Hematopoietic multipotent progenitor cell treated with erythropoietin and hydrocortisone succinate and interleukin-3 and kit ligand, for 15 days (in vitro differentiated cells): Measurements from ENCODE around the gene FOXP1.

Experiments
- DNase-seq: peaks from one replicate; pipeline ENCODE4 v3.0.0-alpha.2; 2015; ENCODE audit warnings: low spot score

Gene FOXP1

DNA sequence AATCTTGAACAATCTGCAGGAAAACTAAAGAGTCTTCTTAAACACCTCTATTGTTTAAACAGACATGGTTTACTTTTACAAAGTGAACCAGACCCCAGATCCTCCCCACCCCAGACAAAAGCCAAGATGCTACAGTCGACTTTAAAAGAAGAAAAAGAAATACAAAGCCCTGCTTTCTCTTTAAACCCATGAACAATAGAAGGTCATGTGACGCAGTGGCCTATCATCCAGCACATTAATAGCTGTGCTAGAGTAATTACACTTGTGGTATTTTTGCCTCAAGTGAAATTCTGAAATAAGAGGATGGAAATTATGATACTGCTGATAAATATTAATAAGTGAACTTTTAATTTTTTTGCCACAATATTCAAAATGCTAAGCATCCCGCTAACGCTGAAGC is 613.4 kb downstream of the FOXP1 start:
- no peak for DNase-seq

DNA sequence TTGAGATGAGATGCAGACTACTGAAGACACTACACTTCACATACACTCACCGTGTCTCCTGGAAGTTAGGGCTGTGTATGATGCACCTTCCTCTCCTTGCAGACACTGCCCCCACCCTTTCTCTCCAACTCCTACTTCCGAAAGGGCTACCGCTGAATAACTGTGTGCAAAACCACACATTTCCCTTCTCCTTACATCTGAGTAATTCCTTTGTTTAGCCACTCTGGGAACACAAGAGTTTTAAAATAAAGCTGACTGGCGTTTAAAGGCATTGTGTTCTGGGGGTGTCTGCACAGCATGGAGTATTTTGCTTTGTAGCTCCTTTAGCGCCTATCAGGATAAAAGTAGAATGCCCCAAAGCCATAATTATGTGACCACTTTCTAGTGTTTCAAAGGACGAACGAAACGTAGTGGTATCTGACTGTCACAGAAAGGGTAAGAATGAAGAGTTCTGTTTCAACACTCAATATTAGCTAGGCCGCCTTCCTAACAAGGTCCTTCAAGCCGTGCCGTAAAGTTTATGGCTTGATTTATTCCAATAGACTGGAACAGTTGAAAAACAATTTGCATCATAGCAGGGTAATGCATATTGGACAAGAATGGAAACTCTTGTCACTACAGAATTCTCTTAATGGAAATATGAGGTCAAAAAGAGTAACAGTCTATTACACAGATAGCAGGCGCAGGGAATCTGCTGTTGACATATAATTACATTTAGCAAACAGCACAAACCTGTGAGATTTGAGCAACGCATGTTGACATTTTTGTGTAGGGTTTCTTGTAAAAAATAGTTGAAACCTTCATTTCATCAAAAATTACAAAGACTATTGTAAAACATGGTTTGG is 619.9 kb downstream of the FOXP1 start:
- no peak for DNase-seq

DNA sequence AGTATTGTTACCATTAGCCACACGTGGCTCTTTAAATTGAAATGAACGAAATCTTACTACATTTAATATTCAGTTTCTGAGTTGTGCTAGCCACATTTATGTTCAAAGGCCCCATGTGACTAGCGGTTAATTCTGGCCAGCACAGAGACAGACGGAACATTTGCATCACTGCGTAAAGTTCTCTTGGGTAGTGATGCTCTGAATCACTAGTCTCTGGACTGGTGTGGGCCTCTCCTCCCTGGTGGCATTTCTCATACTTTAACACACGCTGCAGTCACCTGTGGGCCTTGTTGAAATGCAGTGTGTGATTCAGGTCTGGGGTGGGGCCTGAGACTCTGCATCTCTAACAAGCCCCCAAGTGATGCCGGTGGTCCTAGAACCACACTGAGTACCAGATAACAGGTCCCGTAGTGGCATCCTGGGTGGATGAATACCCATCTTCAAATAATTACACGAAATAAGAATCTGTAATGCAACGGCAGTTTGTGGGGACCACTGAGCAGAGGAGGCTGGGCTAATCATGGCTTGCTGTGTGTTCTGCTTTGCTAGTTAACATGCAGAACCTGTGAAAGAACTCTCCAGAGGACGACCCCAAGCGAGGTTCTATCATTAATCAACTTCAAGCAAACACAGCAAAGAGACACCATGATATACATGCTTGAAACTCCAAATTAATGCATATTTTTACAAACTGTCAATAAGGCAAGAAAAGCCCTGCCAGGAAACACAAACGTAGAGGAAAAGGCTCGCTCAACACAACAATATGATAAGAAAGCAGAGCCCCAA is 623.8 kb downstream of the FOXP1 start:
- no peak for DNase-seq

DNA sequence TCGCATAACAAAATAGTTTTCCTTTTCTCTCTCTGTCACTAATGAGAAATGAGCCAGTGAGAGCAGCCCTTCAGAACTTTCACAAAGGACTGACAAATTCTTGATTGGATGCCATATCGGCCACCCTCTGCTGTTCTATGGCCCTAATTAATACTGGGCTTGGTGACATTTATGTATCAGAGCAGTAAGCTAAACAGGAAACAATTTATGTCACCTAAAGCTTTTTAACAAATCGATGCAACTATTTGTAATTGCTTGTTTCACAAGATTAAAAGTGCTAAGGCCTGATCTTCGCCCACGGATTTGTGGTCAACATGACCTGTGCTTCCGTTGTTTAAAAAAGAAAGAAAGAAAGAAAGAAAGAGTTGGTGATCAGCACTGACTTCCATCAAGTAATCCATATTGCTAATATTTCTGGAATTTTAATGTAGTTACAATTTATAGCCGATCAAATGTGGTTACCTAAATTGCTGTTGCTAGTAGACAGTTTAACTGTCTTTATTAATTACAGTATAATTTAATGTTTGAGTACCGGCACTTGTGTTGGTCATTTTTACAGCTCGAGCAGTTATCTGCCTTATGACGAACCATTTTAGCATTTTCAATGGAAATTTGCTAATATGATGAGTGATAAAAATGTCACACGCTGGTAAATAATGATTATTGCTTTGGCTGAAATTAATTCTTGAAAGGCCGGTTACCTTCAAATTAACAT is 631.3 kb downstream of the FOXP1 start:
- DNase-seq = no peak

DNA sequence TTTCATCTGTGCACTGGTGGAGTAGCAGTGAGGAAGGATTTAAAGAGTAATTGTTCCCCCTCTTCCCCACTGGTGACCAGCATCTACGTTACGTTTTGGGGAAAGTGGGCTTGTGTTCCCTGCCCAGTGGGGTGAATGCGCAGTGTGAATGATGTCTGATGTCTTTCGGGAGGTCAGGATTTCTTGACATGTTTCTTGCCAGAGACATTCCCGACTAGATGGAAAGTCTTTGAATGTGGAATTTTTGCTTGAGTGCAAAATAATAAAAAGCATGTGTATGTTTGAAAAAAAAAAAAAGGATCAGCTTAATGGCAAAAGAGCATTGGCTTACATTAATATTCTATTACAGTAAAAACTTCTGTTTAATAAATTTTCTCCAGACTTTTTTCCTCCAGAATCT is 632.2 kb downstream of the FOXP1 start:
- DNase-seq = no peak

DNA sequence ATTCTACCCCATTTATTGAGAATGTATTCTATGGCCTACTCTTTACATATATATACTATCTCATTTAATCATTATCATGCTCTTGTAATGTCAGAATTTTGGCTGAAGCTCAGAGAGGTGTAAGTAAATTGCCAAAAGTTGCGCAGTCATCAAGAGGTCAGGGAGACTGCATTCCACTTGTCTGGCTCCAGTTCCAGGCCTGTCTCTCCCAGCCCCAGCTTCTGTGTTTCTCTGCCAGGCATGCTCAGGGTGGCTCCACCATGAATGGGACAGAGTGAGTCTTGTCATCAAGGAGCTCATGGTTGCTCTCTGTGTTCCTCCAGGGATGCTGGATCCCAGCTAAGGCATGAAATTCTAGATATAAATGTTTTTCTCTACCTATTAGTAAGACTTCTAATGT is 635.9 kb downstream of the FOXP1 start:
- DNase-seq = no peak

DNA sequence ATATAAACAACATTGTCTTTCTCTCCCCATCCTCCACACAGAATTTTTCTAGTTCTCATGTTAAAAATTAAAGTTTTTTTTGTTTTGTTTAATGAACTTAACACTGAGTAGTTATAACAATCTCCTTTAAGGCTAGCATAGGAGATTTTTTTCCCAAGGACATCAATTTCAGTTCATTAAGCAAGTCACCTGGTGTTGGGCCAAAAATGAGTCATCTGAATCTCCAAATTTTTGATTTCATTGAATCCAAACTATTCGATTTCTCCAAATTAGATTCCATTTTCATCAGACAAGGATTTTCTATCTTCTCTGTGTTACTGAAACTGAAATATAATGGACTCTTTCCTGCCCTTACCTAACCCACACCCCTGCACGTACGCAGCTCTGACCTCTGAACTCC is 639.6 kb downstream of the FOXP1 start:
- DNase-seq = no peak

DNA sequence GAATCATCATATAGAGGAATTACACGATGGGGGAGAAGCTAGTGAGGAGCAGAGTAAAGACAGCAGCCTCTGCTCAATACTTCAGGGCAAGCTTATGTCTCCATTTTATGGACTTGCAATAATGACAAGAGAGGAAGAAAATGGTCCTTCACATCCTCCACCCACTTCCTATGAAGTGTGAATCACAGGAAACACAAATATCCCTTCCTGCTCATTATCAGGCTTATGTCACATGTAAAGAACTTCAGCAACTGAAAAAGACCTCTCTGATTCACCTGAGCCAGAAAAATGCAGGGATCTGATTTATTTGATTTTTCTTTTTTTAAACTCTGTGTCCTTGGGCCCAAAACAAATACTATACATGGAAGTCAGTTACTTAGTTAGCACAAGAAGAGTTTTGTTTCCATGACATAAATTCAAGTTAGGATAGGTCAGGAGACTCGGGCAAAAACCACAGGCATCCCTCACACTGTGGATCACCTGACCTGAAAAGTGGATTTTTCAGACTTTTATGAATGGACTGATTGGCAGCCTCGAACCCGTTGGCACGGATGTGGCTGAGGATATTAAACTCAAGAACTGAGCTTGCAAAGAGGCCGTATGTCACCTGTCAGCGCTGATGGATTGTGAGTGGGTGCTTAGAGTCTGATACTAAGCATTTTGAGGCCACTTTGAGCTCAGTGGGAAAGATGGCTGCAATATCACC is 650.3 kb downstream of the FOXP1 start:
- no peak for DNase-seq

DNA sequence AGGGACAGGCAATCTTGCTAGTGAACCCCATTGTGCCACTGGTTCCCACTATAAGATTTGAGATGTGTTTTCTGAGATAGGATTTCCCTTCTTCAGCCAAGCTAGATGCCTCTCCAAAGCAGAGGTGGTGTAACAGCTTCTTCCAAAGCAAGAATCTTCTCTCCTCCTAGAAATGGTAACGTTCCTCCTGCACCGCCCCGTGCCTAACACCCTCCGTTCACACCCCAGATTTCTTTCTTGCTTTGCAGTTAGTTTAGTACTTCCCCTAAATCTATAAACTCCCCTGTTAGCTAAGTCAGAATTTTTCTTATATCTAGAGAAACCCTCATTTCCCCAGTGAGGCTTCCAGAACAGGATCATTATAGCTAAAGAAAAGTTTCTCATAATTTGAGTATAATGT is 653.5 kb downstream of the FOXP1 start:
- no peak for DNase-seq

DNA sequence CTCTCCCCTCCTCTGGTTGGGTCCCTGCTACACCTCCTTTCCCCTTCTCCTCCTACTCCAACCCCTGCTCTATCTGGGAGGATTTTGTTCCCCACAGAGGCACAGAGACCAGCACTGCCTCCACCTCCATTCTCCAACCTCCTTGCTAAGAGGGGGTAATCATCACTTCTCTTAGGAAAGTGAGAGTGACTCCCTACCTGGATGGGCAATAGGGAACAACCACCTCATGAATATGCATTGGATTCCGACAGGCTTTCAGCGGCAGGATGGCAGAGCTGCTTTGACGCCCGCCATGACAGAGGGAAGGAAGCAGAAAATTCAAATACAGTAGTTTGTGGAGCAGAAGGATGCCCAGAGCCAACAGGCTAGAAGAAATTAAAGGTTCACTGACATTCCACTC is 656.3 kb downstream of the FOXP1 start:
- no peak for DNase-seq

DNA sequence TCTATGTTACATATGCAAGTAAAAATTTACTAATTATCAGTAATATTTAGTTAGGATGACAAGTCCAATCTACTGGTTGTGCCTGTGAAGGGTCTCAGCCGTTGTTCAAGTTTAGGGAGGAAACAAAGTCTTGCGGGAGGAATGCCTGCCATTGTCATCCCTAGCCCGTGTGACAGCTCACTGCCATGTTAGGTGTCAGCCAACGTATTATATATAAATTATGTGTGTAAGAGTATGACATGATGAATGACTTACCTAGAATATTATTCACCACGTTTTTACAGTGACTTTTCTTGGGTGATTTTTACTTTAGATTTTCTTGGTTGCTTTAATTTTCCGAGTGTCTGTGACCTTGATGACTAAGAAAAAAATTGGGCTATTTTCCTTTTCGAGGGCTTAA is 656.7 kb downstream of the FOXP1 start:
- DNase-seq = no peak

DNA sequence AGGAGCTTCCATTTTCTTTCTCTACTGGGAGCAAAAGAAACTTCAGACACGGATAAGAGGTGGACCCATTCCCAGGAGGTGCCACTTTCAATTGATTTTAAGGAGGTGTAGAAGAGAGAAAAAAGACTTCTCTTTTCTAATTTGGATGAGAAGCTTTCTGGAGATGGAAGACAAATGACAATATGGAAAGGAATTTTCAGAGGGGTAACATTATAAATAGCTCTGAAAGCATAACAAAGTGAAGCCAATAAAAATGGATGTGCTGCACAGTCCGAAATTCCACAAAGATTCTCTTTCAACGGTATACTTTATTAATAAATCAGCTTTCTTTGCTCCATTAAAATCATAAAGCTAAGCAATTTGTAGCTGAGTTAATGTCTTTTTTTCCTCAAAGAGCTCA is 663.9 kb downstream of the FOXP1 start:
- no peak for DNase-seq

DNA sequence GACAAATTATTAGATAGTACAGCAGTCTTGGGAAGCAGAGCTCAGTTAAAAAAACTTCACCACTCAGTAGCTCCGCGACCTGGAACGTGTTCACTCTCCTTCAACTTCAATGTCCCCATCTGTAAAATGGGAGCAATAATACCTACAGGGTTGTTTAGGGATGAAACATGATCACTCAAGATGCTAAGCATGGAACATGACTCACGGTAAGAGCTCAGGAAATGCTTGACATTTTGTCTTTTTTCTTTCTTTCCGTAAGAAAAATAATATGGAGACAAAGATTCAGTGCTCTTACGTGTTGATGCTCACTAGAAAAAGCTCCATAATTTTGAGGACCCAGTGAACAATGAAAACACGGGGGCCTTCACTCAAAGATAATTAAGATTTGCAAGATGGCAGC is 664.4 kb downstream of the FOXP1 start:
- DNase-seq = no peak

DNA sequence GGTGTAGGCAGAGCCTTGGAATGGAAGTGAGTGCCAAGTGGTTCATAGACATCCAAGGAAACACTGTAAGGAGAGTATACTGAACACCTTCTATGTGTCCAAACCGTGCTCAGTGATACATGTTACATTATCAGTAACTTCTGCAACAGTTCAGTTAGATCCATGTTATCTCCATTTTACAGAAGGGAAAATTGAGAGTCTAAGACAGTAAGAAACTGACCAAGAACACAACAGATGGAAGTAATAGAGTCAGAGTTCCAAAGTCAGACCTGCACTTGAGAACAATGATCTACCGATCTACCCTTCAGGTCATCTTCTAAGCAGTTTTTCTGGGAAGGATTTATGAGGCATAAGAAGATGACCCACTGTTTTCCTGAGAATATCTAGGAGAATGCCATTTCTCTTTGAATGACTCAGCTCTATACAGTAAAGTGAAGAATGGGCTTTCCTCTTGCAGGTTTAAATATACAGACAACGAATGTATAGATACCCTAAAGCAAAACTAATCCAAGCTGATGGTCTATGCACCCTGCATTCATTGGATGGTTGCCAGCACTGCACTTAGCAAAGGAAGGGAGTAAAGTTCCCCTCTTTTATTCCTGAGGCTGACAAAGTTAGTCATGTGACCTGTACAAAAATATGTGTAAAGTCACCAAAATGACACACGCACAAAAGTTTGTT is 667.0 kb downstream of the FOXP1 start:
- peak; percentile 13 for DNase-seq

DNA sequence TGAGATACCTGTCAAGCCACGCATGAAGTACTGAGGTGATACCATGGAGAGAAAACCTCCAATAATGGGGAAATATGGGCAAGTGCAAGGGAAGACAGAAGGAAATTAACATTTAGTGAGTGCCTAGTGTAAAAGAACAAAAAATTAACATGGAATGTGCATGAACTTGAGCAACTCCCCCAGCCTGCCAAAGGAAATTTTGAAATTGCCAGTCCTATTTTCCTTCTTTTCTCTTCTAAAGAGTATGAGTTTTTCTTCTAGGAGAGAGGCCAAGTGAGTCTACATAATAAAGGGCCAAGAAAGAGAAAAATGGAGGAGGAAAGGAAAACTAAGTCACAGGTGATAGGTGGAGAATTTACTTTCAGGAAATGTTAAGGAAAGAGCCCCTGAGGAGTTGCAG is 668.7 kb downstream of the FOXP1 start:
- no peak for DNase-seq

DNA sequence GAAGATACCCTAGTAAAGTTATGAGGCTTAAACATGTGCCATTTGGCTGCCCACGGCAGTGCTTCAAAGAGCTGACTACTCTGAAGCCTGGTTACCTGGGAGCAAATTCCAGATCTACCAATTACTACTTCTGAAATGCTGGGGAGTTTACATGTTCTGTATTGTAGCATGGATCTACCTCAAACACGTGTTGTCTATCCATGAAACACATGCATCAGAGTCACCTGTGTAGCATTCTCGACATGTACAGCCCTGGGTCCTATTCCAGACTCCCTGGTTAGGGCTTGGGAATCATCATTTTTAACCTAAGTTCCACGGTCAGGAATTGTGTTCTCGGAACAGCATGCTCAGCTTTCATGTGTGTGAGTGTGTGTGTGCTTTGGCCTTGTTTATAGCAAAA is 671.8 kb downstream of the FOXP1 start:
- no peak for DNase-seq

DNA sequence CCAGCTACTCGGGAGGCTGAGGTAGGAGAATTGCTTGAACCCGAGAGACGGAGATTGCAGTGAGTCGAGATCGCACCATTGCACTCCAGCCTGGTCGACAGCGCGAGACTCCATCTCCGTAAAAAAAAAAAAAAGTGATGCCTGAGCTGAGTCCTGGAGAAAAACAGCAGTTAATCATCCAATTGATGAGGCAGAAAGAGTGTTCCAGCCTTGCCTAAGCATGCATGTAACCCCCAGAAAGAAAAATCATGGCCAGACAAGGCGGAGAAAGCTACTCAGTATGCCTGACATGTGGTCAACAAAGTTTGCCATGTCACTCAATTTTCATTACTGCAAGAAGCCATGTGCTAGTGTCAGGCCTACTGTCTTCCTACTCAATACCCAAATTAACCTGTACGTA is 678.0 kb downstream of the FOXP1 start:
- no peak for DNase-seq
